Daoy (cell line): ENCODE data around the gene ZNF491. TPM values are rescaled to one million over a fixed set of nuclear protein-coding genes. Genes with fewer than 3 reads are reported as not detected.
A peak's percentile ranks its signal among the peaks of the same experiment; 100 is the strongest.
"Not testable (repeated sequence)": the region's sequence is repeated elsewhere in the genome, so short reads cannot be mapped to it uniquely, and the experiment has no call there.

ENCODE experiments used
- DNase-seq: peaks from one replicate; pipeline ENCODE4 v3.0.0-alpha.2; 2015; ENCODE audit warnings: low read depth
- total RNA-seq: library from RNA; depleted of rRNA; stranded (reverse); fragments of >200 nt; shearing (Covaris generic); gene quantifications from 2 replicates; pipeline ENCODE4 v1.2.3, GENCODE V29; 2014

The ZNF491 gene
- total RNA-seq, 1 experiment from 2014 or later = 0.23 TPM

DNA sequence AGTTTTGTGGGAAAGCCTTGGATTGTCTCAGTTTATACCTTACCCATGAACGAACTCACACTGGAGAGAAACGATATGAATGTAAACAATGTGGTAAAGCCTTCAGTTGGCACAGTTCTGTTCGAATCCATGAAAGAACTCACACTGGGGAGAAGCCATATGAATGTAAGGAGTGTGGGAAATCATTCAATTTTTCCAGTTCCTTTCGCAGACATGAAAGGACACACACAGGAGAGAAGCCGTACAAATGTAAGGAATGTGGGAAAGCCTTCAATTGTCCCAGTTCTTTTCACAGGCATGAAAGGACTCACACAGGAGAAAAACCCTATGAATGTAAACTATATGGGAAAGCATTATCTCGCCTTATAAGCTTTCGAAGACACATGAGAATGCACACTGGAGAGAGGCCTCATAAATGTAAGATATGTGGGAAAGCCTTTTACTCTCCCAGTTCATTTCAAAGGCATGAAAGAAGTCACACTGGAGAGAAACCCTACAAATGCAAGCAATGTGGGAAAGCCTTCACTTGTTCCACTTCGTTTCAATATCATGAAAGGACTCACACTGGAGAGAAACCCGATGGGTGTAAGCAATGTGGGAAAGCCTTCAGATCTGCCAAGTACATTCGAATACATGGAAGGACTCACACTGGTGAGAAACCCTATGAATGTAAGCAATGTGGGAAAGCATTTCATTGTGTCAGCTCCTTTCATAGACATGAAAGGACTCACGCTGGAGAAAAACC, 8.2 kb downstream of the ZNF491 start:
- no peak for DNase-seq

DNA sequence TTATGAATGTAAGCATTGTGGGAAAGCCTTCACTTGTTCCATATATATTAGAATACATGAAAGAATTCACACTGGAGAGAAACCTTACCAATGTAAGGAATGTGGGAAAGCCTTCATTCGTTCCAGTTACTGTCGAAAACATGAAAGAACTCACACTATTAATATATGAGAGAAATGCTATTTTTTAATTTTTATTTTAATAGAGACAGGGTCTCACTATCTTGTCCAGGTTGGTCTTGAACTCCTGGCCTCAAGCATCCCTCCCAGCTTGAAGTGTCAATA, 8.7 kb downstream of the ZNF491 start:
- DNase-seq = no peak

DNA sequence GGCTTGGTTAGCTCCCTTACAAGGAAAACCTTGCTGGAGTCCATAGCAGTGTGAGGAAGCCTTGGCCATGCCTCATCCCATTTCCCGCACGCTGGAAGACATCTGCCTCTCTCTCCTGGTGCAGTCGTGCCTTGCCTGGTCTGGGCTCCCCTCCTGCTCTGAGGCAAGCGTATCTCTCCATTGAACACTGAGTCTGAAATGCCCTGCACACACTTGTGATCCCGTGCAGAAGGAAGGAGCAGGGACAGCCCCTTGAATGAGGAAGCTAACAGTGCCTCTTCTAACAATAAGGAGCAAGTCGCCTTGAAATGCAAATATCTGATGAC, 15.3 kb downstream of the ZNF491 start:
- no peak for DNase-seq

DNA sequence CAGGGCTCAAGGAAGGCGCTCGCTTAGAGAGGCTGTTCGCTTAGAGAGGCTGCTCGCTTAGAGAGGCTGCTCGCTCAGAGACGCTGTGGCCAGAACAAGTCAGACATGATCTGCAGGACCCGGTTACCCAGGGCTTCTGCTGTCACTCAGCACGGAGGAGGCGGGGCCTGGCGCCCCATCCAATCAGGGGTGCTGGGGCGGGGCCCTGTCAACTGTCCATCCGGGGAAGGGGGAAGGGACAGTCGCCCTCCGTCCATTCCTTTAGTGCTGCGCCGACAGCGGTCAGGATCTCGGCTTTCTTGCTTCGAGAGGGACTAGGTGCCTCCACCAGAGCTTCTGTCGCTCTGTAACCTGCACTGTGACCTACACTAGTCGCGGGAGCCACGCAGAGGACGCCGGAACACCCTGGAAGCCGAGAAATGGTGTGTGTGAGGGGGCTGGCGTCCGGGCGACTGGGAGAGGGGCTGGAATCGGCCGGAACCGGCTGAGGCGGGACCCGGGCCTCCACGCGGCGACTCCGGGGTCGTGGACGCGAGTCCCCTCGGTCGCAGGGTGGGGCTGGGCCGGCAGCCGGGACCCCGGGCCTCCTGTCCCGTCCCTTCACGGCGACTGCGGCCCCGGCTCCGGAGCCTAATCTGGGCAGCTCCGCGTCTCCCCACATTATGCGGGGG, 15.8 kb downstream of the ZNF491 start, which contains the start of gene ZNF440:
TSS of gene ZNF440 (plus strand) at position 245 of the 671 bp plus-strand sequence. CDS start at position 420, 175 bp downstream.
- DNase-seq = peak; percentile 95

DNA sequence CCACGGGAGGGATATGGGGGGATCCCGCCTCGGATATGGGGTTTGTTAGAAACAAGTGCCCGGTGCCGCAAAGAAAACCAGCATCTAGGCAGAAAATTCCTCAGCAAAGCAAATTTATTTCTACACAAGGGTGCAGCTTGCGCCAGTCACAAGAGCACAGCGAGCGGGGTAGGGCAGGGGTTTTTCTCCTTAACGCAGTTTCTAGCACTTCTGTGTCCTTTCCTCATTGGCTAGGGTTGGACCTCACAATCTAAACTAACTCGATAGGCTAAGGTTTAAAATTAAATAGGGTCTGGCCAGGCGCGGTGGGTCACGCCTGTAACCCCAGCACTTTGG, 16.3 kb downstream of the ZNF491 start:
- peak; percentile 20 for DNase-seq

DNA sequence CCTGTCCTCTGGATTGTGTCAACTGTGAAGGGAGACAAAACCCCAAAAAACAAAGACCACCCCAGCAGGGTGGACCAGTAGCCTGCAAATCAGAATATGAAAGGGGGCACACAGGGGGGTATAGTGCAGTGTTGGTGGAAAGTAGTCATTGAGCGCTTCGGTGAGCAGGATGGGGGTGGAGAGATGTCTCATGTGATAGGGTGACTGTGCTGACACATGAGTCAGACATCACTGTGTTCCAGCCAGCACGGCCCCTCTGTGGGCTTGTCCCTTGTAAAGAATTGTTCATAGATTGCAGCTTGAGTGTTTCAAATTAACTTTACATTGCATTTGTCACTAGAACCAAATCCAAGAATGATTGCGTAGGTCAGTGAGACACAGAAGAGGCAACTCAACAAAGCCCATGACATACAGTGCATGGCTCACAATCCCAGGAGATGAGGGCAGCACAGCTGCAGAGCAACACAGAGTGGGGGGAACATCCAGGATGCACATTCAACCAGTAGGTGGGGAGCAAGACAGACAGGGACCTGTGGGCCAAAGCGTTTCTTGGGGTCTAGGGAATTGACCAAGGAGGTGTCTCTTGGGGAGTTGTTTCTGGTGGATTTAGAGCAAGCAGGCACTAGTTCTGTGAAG, 23.3 kb downstream of the ZNF491 start:
- DNase-seq = peak; percentile 51

DNA sequence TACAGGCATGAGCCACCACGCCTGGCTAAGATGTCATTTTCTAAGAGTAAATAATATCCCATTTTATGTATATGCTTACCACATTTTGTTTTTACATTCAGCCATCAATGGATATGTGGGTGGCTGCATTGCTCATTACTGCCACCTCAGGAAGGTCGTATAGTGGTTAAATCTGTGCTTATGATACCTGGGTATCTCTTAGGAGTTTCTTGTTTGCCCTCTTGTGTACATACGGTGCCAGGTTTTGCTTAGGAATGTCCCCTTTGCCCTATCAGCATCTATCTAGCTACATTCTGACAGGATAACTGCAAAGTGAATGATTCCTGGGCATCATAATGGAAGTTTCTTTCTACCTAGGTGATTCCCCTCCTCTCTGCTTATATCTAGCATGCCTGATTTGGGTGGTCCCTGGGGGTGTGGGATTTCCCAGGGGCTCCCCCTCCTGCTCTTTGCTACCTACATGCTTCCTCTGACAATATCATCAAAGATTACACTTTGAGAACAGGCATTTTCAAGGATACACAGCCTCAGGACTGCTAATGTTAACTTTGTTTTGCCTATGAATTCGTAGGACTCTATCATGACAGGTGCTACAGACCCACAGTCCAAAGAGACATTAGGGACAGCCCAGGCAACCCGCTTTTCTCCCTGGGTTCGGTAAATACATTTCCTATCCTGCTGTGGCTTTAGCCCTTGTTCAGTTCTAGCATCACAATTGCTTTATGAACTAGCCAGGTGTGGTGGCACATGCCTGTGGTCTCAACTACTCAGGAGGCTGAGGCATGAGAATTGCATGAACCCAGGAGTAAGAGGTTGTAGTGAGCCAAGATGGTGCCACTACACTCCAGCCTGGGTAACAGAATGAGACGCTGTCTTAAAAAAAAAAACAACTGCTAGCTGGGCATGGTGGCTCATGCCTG, 30.9 kb downstream of the ZNF491 start:
- DNase-seq = not testable (repeated sequence)

DNA sequence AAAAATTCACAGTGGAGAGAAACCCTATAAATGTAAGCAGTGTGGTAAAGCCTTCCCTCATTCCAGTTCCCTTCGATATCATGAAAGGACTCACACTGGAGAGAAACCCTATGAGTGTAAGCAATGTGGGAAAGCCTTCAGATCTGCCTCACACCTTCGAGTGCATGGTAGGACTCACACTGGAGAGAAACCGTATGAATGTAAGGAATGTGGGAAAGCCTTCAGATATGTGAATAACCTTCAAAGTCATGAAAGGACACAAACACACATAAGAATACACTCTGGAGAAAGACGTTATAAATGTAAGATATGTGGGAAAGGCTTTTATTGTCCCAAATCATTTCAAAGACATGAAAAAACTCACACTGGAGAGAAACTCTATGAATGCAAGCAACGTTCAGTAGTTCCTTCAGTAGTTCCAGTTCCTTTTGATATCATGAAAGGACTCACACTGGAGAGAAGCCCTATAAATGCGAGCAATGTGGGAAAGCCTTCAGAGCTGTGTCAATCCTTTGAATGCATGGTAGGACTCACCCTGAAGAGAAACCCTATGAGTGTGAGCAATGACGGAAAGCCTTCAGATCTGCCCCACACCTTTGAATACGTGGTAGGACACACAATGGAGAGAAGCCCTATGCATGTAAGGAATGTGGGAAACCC, 34.1 kb downstream of the ZNF491 start:
- DNase-seq = no peak

DNA sequence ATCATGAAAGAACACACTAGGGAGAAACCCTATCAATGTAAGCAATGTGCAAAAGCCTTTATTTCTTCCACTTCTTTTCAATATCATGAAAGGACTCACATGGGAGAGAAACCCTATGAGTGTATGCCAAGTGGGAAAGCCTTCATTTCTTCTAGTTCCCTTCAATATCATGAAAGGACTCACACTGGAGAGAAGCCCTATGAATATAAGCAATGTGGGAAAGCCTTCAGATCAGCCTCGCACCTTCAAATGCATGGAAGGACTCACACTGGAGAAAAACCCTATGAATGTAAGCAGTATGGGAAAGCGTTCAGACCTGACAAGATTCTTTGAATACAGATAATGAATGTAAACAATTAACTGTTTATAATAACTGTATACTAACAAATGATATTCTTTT, 35.2 kb downstream of the ZNF491 start:
- no peak for DNase-seq

DNA sequence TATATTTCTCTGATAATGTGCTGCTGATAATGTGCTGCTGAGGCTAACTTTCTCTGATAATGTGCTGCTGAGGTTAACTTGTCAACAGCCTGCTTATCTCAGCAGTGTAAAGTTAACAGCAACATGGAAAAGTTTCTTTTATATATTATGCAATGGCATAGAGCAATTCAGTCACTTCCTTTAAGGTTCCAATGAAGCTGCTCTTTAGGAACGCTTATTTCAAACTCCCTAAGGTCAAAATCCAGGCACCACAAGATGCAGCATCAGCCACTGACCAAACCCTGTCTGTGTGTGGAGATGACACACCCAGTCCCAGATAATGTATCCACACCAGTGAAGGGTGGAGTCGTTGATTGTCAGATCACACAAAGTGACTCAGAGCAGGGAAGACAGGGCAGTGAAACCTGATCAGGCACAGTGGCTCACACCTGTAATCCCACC, 37.3 kb downstream of the ZNF491 start:
- peak; percentile 5 for DNase-seq

DNA sequence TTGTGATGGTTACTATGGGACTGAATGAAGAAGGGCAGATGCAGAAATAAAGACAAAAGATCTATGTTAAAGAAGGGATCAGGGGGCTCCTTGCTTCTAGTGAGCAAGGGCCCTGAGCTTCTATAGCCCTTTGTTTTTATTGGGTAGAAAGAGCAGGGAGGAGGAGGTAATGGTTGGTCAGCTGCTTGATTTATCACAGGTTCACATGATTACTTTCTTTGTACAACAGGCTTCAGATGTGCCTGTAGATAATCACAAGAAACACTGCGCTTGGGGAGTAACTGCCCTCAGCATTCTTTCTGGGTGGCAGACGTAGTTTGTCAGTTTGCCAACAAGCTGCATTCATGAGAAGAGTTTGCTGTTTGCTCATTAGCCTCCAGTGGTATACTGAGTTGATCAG, 45.4 kb downstream of the ZNF491 start:
- DNase-seq = no peak

DNA sequence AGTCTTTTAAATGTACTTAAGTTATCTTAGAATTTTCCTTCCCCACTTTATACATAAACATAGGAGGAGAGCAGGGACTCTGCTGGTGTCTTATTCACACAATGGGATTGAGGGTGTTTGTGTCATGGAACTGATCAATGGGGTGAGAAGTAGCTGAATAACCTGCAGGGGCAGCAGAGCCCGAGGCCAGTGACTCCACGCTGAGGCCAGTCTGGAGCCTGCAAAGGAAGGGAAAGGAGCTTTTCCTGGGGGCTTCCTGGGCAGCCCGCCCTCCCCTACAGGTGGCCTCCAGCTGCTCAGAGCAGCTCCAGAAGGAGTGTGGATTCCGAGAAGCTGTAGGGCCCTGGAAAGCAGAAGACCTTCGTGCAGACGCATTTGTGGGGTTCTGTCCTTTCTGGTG, 49.3 kb downstream of the ZNF491 start:
- DNase-seq = not testable (repeated sequence)

DNA sequence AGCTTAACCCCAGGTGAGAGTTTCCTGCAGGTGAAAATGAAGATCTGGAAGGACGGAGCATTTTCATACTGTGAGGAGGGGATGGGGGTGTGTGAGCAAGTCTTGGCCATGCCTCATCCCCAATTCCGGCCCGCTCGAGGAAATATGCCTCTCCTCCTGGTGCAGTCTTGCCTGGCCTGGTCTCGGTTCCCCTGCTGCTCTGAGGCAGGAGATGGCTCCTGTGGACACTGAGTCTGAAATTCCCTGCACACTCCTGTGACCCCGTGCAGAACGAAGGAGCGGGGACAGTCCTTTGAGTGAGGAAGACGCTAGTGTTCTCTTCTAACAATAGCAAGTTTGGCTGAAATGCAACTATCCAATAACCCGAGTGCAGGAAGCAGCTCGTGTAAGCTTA, 49.9 kb downstream of the ZNF491 start:
- no peak for DNase-seq

DNA sequence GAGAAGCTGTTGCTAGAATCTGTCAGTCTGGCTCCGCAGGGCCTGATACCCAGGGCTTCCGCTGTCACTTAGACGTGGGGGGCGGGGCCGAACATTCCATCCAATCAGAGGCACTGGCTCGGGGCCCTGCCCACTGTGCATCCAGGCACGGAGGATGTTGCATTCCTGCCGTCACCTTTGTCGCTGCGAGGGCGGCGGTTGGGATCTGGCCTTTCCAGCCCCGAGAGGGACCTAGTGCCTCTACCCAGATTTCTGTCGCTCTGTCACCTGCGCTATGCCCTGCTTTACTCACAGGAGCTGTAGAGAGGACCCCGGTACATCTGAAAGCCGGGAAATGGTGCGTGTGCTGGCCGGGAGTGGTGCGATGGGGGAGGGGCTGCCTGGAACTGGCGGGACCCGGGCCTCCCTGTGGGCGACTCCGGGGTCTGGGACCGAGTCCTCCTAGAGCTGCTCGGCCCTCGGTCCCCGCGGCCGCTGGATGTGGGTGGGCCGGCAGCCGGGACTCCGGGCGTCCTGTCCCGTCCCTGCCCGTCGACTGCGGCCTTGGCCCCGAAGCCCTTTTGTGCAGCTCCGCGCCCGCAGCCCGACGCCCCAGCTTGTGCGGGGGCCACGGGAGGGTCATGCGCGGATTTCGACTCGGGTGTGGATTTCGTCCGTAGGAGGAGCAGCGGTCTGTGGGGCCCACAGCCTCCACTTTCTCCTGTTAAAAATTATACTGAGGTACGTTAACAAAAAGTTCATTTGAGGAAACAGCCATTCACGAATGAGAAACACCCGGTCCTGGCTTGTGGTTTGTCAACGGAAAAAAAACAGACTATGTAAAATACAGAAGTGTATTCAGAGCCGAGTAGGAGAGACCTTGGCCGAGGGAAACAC, 50.5 kb downstream of the ZNF491 start, which contains the start of gene ZNF439:
TSS of gene ZNF439 (plus strand) at position 133 of the 876 bp plus-strand sequence. CDS start at position 275, 142 bp downstream.
- peak; percentile 92 for DNase-seq

DNA sequence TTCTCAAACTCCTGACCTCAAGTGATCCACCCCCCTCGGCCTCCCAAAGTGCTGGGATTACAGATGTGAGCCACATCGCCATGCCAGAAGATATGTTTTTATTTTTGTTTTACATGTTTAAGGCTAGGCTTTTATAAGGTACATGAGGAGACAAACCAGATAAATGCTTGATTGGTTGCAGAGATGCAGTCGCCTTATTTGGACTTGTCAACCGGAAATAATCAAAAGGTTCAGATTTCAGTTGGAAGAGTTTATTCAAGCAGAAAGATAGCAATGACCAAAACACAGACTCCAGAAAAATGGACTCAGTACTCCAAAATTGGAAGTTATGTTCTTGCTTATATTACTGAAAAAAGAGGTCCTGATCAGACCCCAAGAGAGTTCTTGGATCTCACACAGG, 52.0 kb downstream of the ZNF491 start:
- not testable (repeated sequence) for DNase-seq

DNA sequence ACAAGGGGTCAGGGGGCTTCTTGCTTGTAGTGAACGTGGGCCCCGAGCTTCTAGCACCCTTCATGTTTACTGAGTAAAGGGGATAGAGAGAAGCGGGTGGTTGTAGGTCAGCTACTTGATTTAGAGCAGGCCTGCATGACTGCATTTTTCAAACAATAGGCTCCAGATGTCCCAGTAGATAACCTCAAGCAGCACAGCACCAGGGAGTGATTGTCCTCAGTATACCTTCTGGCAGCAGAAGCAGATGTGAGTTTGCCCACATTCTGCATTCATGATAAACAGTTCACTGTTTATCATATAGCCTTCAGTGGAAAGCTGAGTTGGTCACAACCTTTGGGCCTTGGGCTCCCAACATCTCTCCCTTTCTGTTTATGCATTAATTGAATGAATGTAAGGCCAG, 55.0 kb downstream of the ZNF491 start:
- no peak for DNase-seq

DNA sequence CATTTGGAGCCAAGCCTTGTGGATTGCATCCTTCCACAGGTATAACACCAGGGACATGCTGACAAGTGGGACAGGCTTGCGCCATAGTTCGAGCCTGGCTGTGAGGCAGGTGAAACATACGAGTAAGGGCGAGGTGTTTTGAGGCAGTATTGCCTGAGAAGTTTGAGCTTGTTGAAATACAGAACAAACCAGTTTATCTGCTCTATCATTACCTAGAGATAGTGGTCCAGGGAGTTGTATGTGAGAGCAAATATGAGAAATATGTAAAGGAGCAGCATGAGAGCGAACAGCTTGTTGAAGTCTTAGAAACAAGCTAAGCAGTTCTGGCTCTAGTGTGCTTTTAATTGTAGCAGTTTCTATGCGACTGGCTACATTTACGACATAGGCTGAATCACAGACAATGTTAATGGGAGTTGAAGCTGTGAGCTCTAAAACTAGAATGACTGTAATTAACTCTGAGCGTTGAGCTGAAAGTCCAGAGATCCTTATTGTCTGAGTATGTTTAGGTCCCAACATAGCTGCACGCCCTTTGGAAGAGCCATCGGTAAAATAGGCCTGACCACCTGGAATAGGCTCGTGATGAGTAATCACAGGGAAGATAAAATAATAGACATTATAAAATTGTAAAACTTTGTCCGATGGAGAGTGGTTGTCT, 58.4 kb downstream of the ZNF491 start:
- no peak for DNase-seq
